ENCODE measurements around the gene NOXO1.

- TF ChIP-seq, protein P1, sequence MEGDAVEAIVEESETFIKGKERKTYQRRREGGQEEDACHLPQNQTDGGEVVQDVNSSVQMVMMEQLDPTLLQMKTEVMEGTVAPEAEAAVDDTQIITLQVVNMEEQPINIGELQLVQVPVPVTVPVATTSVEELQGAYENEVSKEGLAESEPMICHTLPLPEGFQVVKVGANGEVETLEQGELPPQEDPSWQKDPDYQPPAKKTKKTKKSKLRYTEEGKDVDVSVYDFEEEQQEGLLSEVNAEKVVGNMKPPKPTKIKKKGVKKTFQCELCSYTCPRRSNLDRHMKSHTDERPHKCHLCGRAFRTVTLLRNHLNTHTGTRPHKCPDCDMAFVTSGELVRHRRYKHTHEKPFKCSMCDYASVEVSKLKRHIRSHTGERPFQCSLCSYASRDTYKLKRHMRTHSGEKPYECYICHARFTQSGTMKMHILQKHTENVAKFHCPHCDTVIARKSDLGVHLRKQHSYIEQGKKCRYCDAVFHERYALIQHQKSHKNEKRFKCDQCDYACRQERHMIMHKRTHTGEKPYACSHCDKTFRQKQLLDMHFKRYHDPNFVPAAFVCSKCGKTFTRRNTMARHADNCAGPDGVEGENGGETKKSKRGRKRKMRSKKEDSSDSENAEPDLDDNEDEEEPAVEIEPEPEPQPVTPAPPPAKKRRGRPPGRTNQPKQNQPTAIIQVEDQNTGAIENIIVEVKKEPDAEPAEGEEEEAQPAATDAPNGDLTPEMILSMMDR (IDR thresholded peaks at IDR 0.05; ENCODE audit: extremely low read depth in 1 of 2, insufficient read depth in 1 of 2, low read depth in 1 of 2, low read length in 2 of 2): no peak
- TF ChIP-seq MAX (IDR thresholded peaks at IDR 0.05; ENCODE audit: insufficient read depth, insufficient read length) (no peak), POLR2A (IDR thresholded peaks at IDR 0.05; ENCODE audit: low read depth, low read length) (no peak), GATA2 (IDR thresholded peaks at IDR 0.05; ENCODE audit: insufficient read depth, insufficient read length, low read depth, low read length) (no peak), POLR2AphosphoS5 (IDR thresholded peaks at IDR 0.05; ENCODE audit: insufficient read depth, low read depth, low read length) (no peak), EZH2 (IDR thresholded peaks at IDR 0.05; ENCODE audit: borderline replicate concordance, low read depth, low read length, severe bottlenecking) (no peak), FOS (IDR thresholded peaks at IDR 0.05; ENCODE audit: borderline replicate concordance, insufficient read depth, low read length) (no peak)
Observed at GRCh38 chr16:1982991-1983543, 1.8 kb upstream of the NOXO1 start.

Measured in endothelial cell of umbilical vein (primary cell).